ENCODE data around the gene PKP1.
"Not testable (repeated sequence)": the region's sequence is repeated elsewhere in the genome, so short reads cannot be mapped to it uniquely, and the experiment has no call there.

Gene PKP1

DNA sequence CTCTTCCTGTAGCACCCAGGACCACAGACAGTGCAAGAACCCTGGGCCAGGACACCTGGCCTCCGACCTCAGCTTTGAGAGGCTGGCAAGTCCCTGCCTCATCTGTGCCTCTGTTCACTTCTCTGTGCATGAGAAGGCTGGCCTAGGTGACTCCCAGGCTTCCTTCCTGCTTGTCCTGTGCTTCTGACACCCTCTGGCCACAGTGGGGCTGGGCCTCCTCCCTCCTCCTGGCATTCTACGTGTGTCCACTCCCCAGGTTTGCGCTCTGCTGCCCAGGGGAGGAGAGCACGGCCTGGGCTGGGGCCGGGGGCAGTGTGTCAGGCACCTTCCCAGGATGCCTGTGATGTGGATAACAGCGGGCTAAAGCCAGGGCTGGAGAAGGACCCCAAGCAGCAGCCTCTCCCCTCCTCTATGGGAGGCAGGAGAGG lies 30.3 kb upstream of the PKP1 start:
- no peaks in the 10 kb centered on the region for H3K9me3 ChIP-seq (ENCODE audit: control insufficient read depth in 1 of 2, low read length in 2 of 2)
- no peak overlapping the region for H3K4me3 ChIP-seq (ENCODE audit: low read depth in 1 of 2, low read length in 2 of 2)
- no peaks in the 10 kb centered on the region for H3K4me1 ChIP-seq (ENCODE audit: control insufficient read depth in 1 of 2, insufficient read depth in 2 of 2, low read length in 2 of 2)
- no peaks in the 10 kb centered on the region for H3K36me3 ChIP-seq (ENCODE audit: control insufficient read depth in 1 of 2, insufficient read depth in 2 of 2, low read length in 2 of 2)
- H3K27me3 ChIP-seq (ENCODE audit: control insufficient read depth in 1 of 2, insufficient read depth in 2 of 2, low read length in 2 of 2), result no peaks in the 10 kb centered on the region
- H3K9ac ChIP-seq (ENCODE audit: low read depth in 1 of 2, low read length in 2 of 2), result no peak overlapping the region
- no peak overlapping the region for H3K27ac ChIP-seq (ENCODE audit: low read depth, low read length)

DNA sequence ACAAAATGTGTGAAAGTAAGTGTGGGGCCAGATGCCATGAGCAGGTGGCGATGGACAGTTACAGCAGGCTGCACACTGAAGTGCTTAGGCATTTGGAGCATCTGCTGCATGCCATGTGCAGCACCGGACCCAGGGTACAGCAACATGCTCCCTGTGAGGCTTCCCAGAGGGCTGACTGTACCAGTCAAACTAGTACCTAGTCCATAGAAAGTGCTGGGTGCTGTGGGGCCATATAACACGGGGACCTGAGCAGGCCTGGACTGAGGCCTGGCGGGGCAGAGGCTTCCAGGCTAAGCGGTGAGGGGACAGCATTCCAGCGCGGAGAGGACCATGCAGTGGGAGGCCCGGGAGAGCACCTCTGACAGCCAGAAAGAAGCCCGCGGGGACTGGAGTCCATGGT lies 29.9 kb upstream of the PKP1 start:
- no peaks in the 10 kb centered on the region for H3K4me1 ChIP-seq (ENCODE audit: control insufficient read depth in 1 of 2, insufficient read depth in 2 of 2, low read length in 2 of 2)
- H3K9ac ChIP-seq (ENCODE audit: low read depth in 1 of 2, low read length in 2 of 2), result no peak overlapping the region
- no peaks in the 10 kb centered on the region for H3K36me3 ChIP-seq (ENCODE audit: control insufficient read depth in 1 of 2, insufficient read depth in 2 of 2, low read length in 2 of 2)
- no peaks in the 10 kb centered on the region for H3K9me3 ChIP-seq (ENCODE audit: control insufficient read depth in 1 of 2, low read length in 2 of 2)
- H3K27ac ChIP-seq (ENCODE audit: low read depth, low read length), result no peak overlapping the region
- H3K27me3 ChIP-seq (ENCODE audit: control insufficient read depth in 1 of 2, insufficient read depth in 2 of 2, low read length in 2 of 2), result no peaks in the 10 kb centered on the region
- H3K4me3 ChIP-seq (ENCODE audit: low read depth in 1 of 2, low read length in 2 of 2), result no peak overlapping the region

DNA sequence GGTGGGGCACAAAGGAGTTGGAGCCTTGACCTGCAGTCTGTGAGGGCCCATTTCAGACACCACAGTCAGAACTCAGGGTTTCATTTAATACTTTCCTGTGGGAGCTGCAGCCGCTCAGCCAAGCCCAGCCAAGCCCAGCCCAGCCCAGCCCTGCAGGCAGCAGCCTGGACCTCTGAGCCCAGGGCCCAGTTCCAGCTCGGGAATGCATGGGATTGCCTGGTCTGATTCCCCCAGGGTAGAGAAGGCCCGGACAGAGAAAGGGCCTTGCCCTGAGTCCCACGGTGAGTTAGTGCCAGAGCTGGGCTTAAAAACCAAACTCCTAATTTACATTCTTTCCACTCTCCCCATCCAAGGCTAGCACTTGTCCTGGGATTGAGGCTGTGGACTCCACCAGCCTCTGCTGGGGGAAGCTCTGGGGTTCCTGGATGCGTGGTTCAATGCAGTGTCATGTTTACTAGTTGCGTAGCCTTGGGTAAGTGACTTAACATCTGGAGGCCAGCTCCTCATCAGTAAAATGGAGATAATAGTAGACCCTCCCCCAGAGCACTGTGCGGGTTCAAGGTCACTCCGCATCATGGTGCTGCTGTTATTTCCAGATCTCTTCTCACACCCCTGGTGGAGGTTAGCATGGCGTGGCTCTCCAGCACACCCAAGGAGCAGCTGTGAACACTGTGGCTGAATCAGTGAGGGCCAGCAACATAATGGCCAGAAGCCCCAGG lies 29.2 kb upstream of the PKP1 start:
- H3K27ac ChIP-seq (ENCODE audit: low read depth, low read length), result no peak overlapping the region
- H3K9me3 ChIP-seq (ENCODE audit: control insufficient read depth in 1 of 2, low read length in 2 of 2), result no peaks in the 10 kb centered on the region
- no peak overlapping the region for H3K4me3 ChIP-seq (ENCODE audit: low read depth in 1 of 2, low read length in 2 of 2)
- no peaks in the 10 kb centered on the region for H3K4me1 ChIP-seq (ENCODE audit: control insufficient read depth in 1 of 2, insufficient read depth in 2 of 2, low read length in 2 of 2)
- H3K9ac ChIP-seq (ENCODE audit: low read depth in 1 of 2, low read length in 2 of 2), result no peak overlapping the region
- H3K27me3 ChIP-seq (ENCODE audit: control insufficient read depth in 1 of 2, insufficient read depth in 2 of 2, low read length in 2 of 2), result no peaks in the 10 kb centered on the region
- H3K36me3 ChIP-seq (ENCODE audit: control insufficient read depth in 1 of 2, insufficient read depth in 2 of 2, low read length in 2 of 2), result no peaks in the 10 kb centered on the region

DNA sequence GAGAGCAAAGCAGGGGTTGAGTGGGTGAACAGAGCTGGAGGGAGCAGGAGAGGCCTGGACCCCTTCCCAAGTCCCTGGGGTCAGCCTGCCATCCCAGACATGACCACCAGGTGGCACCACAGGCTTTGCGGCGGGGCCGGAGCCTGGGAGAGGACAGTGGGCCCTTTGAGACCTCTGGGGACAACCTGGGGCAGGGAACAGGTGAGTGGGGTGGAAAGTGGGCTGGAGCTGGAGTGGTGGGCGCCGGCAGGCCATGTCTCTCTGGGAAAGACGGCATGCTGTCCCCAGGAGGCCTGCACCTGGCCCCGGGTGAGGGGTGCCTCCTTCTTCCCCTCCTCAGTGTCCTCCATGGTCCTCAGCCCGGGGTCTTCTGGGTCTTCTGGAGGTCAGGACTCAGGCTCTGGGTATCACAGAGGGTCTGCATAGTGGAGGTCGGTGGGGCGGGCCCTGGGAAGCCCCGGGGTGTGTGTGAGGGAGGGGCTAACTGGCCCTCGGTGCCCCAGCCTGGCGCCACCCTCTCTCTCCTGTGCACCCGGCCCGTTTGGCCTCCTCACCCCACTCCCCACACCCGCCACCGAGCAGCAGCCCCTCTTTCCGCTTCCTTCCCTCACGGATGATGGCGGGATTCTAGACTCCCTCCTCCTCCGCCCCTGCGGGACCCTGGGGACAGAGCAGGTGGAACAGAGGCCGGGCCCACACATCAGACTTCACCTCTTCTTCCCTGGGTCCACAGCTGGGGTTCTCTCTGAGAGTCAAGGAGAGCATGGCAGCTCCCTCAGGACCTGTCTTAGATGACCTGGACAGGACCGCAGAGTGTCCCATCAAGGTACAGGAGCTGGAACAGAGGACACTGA lies 28.5 kb upstream of the PKP1 start:
- Histone ChIP-seq H3K36me3 (ENCODE audit: control insufficient read depth in 1 of 2, insufficient read depth in 2 of 2, low read length in 2 of 2) (no peaks in the 10 kb centered on the region), H3K27ac (ENCODE audit: low read depth, low read length) (no peak overlapping the region), H3K27me3 (ENCODE audit: control insufficient read depth in 1 of 2, insufficient read depth in 2 of 2, low read length in 2 of 2) (no peaks in the 10 kb centered on the region), H3K9me3 (ENCODE audit: control insufficient read depth in 1 of 2, low read length in 2 of 2) (no peaks in the 10 kb centered on the region), H3K4me3 (ENCODE audit: low read depth in 1 of 2, low read length in 2 of 2) (no peak overlapping the region), H3K9ac (ENCODE audit: low read depth in 1 of 2, low read length in 2 of 2) (no peak overlapping the region), H3K4me1 (ENCODE audit: control insufficient read depth in 1 of 2, insufficient read depth in 2 of 2, low read length in 2 of 2) (peaks cover 3 to 5% of the 10 kb centered on the region in 2 donors)

DNA sequence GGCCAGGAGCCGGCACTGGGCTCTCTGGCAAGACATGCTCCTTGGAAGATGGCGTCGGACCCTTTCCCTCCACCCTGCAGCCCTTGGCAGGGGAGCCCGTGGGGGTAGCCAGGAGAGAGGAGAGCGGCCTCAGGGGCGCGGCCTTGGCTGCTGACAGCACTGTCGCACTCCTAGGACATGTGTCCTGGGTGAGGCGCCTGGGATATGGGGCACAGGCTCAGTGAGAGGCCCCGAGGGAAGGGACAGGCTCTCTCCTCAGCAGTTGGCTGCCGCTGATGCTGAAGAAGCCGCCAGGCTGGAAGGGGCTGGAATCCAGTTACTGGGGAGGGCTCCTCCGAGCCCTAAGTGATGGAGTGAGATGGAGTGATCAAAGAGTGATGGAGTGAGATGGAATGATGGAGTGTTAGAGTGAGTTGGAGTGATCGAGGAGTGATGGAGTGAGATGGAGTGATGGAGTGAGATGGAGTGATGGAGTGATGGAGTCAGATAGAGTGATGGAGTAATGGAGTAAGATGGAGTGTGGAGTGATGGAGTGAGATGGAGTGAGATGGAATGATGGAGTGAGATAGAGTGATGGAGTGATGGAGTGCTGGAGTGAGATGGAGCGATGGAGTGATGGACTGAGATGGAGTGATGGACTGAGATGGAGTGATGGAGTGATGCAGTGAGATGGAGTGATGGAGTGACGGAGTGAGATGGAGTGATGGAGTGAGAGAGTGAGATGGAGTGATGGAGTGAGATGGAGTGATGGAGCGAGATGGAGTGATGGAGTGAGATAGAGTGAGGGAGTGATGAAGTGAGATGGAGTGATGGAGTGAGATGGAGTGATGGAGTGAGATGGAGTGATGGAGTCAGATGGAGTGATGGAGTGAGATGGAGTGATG lies 27.6 kb upstream of the PKP1 start:
- Histone ChIP-seq H3K9ac (ENCODE audit: low read depth in 1 of 2, low read length in 2 of 2) (no peak overlapping the region), H3K36me3 (ENCODE audit: control insufficient read depth in 1 of 2, insufficient read depth in 2 of 2, low read length in 2 of 2) (no peaks in the 10 kb centered on the region), H3K9me3 (ENCODE audit: control insufficient read depth in 1 of 2, low read length in 2 of 2) (no peaks in the 10 kb centered on the region), H3K27ac (ENCODE audit: low read depth, low read length) (no peak overlapping the region), H3K4me3 (ENCODE audit: low read depth in 1 of 2, low read length in 2 of 2) (no peak overlapping the region), H3K27me3 (ENCODE audit: control insufficient read depth in 1 of 2, insufficient read depth in 2 of 2, low read length in 2 of 2) (peaks cover 3 to 8% of the 10 kb centered on the region in 2 donors), H3K4me1 (ENCODE audit: control insufficient read depth in 1 of 2, insufficient read depth in 2 of 2, low read length in 2 of 2) (peaks cover 10% of the 10 kb centered on the region in 2 donors)

DNA sequence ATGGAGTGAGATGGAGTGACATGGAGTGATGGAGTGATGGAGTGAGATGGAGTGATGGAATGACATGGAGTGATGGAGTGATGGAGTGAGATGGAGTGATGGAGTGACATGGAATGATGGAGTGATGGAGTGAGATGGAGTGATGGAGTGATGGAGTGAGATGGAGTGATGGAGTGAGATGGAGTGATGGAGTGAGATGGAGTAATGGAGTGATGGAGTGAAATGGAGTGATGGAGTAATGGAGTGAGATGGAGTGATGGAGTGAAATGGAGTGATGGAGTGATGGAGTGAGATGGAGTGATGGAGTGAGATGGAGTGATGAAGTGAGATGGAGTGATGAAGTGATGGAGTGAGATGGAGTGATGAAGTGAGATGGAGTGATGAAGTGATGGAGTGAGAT lies 25.2 kb upstream of the PKP1 start:
- H3K27me3 ChIP-seq (ENCODE audit: control insufficient read depth in 1 of 2, insufficient read depth in 2 of 2, low read length in 2 of 2), result peaks cover 12 to 15% of the 10 kb centered on the region in 2 donors
- not testable (repeated sequence) for H3K4me3 ChIP-seq (ENCODE audit: low read depth in 1 of 2, low read length in 2 of 2); H3K27ac ChIP-seq (ENCODE audit: low read depth, low read length)

DNA sequence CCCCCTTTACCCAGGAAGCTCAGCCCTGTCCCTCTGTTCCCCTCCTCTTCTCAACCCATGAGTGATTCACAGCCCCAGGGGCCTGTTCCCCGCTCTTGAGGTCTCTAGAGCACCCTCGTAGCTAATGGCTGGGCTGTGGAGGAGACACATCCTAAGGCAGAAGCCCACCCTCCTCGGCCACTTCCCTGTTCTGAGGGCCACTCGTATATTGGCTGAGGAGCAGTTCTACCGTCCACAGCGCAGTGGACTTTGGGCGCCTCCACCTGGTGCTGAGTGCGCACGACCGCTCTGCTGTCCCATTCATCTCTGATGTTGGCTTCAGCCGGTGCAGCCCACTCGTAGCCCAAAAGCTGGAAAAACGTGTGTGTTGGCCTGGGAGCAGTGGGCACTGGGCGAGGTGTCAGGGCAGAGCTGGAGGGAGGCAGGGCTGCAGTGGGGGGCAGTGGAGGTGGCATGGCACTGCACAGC lies 24.5 kb upstream of the PKP1 start:
- Histone ChIP-seq H3K27ac (ENCODE audit: low read depth, low read length) (no peak overlapping the region), H3K4me3 (ENCODE audit: low read depth in 1 of 2, low read length in 2 of 2) (no peak overlapping the region), H3K36me3 (ENCODE audit: control insufficient read depth in 1 of 2, insufficient read depth in 2 of 2, low read length in 2 of 2) (no peaks in the 10 kb centered on the region), H3K4me1 (ENCODE audit: control insufficient read depth in 1 of 2, insufficient read depth in 2 of 2, low read length in 2 of 2) (peaks cover 10% of the 10 kb centered on the region in 2 donors), H3K9me3 (ENCODE audit: control insufficient read depth in 1 of 2, low read length in 2 of 2) (no peaks in the 10 kb centered on the region), H3K27me3 (ENCODE audit: control insufficient read depth in 1 of 2, insufficient read depth in 2 of 2, low read length in 2 of 2) (peaks cover 13 to 15% of the 10 kb centered on the region in 2 donors), H3K9ac (ENCODE audit: low read depth in 1 of 2, low read length in 2 of 2) (no peak overlapping the region)

More for the DNA sequence above, 25.2 kb upstream of the PKP1 start:
- H3K4me1 ChIP-seq (ENCODE audit: control insufficient read depth in 1 of 2, insufficient read depth in 2 of 2, low read length in 2 of 2), result peaks cover 10% of the 10 kb centered on the region in 2 donors
- not testable (repeated sequence) for H3K9ac ChIP-seq (ENCODE audit: low read depth in 1 of 2, low read length in 2 of 2); H3K9me3 ChIP-seq (ENCODE audit: control insufficient read depth in 1 of 2, low read length in 2 of 2); H3K36me3 ChIP-seq (ENCODE audit: control insufficient read depth in 1 of 2, insufficient read depth in 2 of 2, low read length in 2 of 2)

DNA sequence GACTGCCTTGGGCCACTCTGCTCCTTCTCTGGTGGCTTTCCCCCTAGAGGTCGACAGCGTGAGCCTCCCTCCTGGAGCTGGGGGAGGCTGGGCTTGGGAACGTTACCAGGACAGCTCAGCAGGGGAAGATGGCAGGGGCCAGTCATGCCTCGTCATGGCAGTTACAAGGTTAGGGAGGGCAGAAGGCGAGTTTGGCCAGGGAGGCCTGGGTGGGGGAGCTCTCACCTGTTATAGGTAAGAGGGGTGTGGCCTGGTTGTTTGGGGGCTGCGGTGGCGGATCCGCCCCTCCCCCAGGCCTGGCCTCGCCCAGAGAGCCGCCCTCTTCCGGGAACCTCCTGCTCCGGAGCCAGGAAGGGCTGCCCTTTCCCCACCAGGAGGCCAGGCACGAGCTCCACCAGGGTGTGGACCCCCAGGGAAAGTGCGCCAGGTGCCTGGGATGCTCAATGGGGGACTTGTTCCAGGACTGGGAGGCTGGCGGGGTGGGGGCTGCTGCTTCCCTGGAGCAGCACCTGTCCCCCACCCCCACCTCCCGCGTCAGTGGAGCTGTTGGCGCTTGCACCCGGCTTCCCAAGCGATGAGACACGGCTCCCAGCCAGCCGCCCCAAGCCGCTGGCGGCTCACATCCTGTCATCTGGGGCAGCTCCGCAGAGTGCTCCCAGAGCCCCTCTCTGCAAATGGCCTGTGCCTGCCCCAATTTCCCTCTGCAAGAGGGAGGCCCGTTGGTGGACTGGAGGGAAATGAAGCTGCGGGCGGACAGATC lies 23.6 kb upstream of the PKP1 start:
- no peak overlapping the region for H3K27ac ChIP-seq (ENCODE audit: low read depth, low read length)
- H3K4me1 ChIP-seq (ENCODE audit: control insufficient read depth in 1 of 2, insufficient read depth in 2 of 2, low read length in 2 of 2), result peaks cover 10% of the 10 kb centered on the region in 2 donors
- peaks cover 15 to 16% of the 10 kb centered on the region in 2 donors for H3K27me3 ChIP-seq (ENCODE audit: control insufficient read depth in 1 of 2, insufficient read depth in 2 of 2, low read length in 2 of 2)
- peak overlapping the region; percentile 40 to 47 for H3K4me3 ChIP-seq (ENCODE audit: low read depth in 1 of 2, low read length in 2 of 2)
- H3K9me3 ChIP-seq (ENCODE audit: control insufficient read depth in 1 of 2, low read length in 2 of 2), result no peaks in the 10 kb centered on the region
- no peaks in the 10 kb centered on the region for H3K36me3 ChIP-seq (ENCODE audit: control insufficient read depth in 1 of 2, insufficient read depth in 2 of 2, low read length in 2 of 2)
- H3K9ac ChIP-seq (ENCODE audit: low read depth in 1 of 2, low read length in 2 of 2), result peak overlapping the region in 1 of 2 donors; percentile 12

DNA sequence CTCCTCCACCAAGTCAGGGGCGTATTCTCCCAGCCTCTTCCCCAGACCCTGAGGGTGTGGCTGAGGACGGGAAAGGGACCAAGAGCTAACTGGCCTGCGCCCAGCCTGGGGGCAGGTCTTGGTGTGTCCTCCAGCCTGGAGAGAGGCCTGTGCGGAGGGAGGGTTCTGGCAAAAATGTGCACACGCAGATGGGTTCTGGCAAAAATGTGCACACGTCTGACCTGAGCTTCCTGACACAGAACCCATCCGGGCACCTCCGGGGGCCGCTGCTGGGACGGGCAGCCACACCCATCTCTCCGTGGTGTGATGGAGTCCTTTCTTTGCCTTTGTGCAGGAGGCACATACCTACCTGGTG lies 23.1 kb upstream of the PKP1 start:
- Histone ChIP-seq H3K27ac (ENCODE audit: low read depth, low read length) (no peak overlapping the region), H3K9ac (ENCODE audit: low read depth in 1 of 2, low read length in 2 of 2) (peak overlapping the region in 1 of 2 donors; percentile 12), H3K27me3 (ENCODE audit: control insufficient read depth in 1 of 2, insufficient read depth in 2 of 2, low read length in 2 of 2) (peaks cover 15 to 16% of the 10 kb centered on the region in 2 donors), H3K4me3 (ENCODE audit: low read depth in 1 of 2, low read length in 2 of 2) (peak overlapping the region; percentile 40 to 47), H3K36me3 (ENCODE audit: control insufficient read depth in 1 of 2, insufficient read depth in 2 of 2, low read length in 2 of 2) (no peaks in the 10 kb centered on the region), H3K4me1 (ENCODE audit: control insufficient read depth in 1 of 2, insufficient read depth in 2 of 2, low read length in 2 of 2) (peaks cover 10% of the 10 kb centered on the region in 2 donors), H3K9me3 (ENCODE audit: control insufficient read depth in 1 of 2, low read length in 2 of 2) (no peaks in the 10 kb centered on the region)

Measured in duodenal mucosa (tissue), 2 donors.